ACC112 (cell line): Measurements from ENCODE around the gene SCCPDH.
A peak's percentile ranks its signal among the peaks of the same experiment; 100 is the strongest.

Experiments
- H2AFZ ChIP-seq: fragments of 200-600 bp; sonication (generic); one replicate; pipeline ENCODE4 v1.6.0; 2017; ENCODE audit warnings: antibody characterized with exemption, low read length; ENCODE audit not compliant: unreplicated experiment
- H3K27ac ChIP-seq: fragments of 200-600 bp; sonication (generic); 2 replicates; pipeline ENCODE4 v1.5.1; 2014; ENCODE audit warnings: low read depth, mild to moderate bottlenecking, antibody characterized with exemption, low read length, moderate library complexity
- H3K27me3 ChIP-seq: fragments of 200-600 bp; sonication (generic); 2 replicates; pipeline ENCODE4 v1.6.1; 2014; ENCODE audit warnings: mild to moderate bottlenecking, antibody characterized with exemption, low read length, moderate library complexity, mixed read lengths; ENCODE audit not compliant: insufficient read depth
- H3K36me3 ChIP-seq: fragments of 200-600 bp; sonication (generic); 2 replicates; pipeline ENCODE4 v1.6.1; 2016; ENCODE audit warnings: mild to moderate bottlenecking, antibody characterized with exemption, low read length, moderate library complexity, mixed read lengths; ENCODE audit not compliant: insufficient read depth
- H3K4me1 ChIP-seq: fragments of 200-600 bp; sonication (generic); one replicate; pipeline ENCODE4 v1.6.1; 2016; ENCODE audit warnings: low read length, mixed read lengths; ENCODE audit not compliant: insufficient read depth, unreplicated experiment, control insufficient read depth
- H3K4me3 ChIP-seq: fragments of 200-600 bp; sonication (generic); 2 replicates; pipeline ENCODE4 v1.5.1; 2014; ENCODE audit warnings: mild to moderate bottlenecking, low read depth, low read length
- H3K79me2 ChIP-seq: fragments of 200-600 bp; sonication (generic); one replicate; pipeline ENCODE4 v1.6.0; 2016; ENCODE audit warnings: low read length; ENCODE audit not compliant: control insufficient read depth, unreplicated experiment, insufficient read depth

The SCCPDH gene

GRCh38 chr1:246724016-246724730 lies at the start of gene SCCPDH:
TSS of gene SCCPDH (plus strand) at chr1:246724409. CDS start at chr1:246724423, 14 bp downstream.
- H3K4me3 ChIP-seq = peak within 1 kb of the TSS; percentile 98
- H3K79me2 ChIP-seq = peaks cover 22% of the 10 kb centered on the region
- peak within 1 kb of the TSS; percentile 56; the same call in 1 of the 2 replicates for H3K27ac ChIP-seq
- H3K27me3 ChIP-seq = no peaks in the 10 kb centered on the region
- peaks cover 9% of the 10 kb centered on the region for H3K4me1 ChIP-seq
- peak within 1 kb of the TSS; percentile 98 for H2AFZ ChIP-seq
- peaks cover 23% of the 10 kb centered on the region for H3K36me3 ChIP-seq

GRCh38 chr1:246677842-246678241 lies 46.4 kb upstream of the SCCPDH start:
- no peak overlapping the region for H3K27ac ChIP-seq
- H2AFZ ChIP-seq = no peak overlapping the region
- no peak overlapping the region for H3K4me3 ChIP-seq
- peaks cover 7% of the 10 kb centered on the region for H3K4me1 ChIP-seq
- H3K36me3 ChIP-seq = no peaks in the 10 kb centered on the region
- H3K79me2 ChIP-seq = no peaks in the 10 kb centered on the region
- no peaks in the 10 kb centered on the region for H3K27me3 ChIP-seq

GRCh38 chr1:246678816-246679793 lies 45.1 kb upstream of the SCCPDH start:
- no peaks in the 10 kb centered on the region for H3K79me2 ChIP-seq
- H3K27ac ChIP-seq = no peak overlapping the region
- H3K4me3 ChIP-seq = no peak overlapping the region
- H3K4me1 ChIP-seq = peaks cover 7% of the 10 kb centered on the region
- no peaks in the 10 kb centered on the region for H3K36me3 ChIP-seq
- H2AFZ ChIP-seq = no peak overlapping the region
- no peaks in the 10 kb centered on the region for H3K27me3 ChIP-seq

GRCh38 chr1:246679794-246680177 lies 44.4 kb upstream of the SCCPDH start:
- Histone ChIP-seq H3K36me3 (no peaks in the 10 kb centered on the region), H3K27me3 (no peaks in the 10 kb centered on the region), H3K79me2 (no peaks in the 10 kb centered on the region), H2AFZ (no peak overlapping the region), H3K27ac (no peak overlapping the region), H3K4me3 (no peak overlapping the region), H3K4me1 (peaks cover 7% of the 10 kb centered on the region)

GRCh38 chr1:246680190-246680589 lies 44.0 kb upstream of the SCCPDH start:
- Histone ChIP-seq H2AFZ (no peak overlapping the region), H3K4me1 (peaks cover 7% of the 10 kb centered on the region), H3K79me2 (no peaks in the 10 kb centered on the region), H3K36me3 (no peaks in the 10 kb centered on the region), H3K4me3 (no peak overlapping the region), H3K27me3 (no peaks in the 10 kb centered on the region), H3K27ac (no peak overlapping the region)

GRCh38 chr1:246680696-246681130 lies 43.5 kb upstream of the SCCPDH start:
- Histone ChIP-seq H3K27me3 (no peaks in the 10 kb centered on the region), H3K4me1 (peaks cover 7% of the 10 kb centered on the region), H2AFZ (no peak overlapping the region), H3K4me3 (no peak overlapping the region), H3K36me3 (no peaks in the 10 kb centered on the region), H3K27ac (no peak overlapping the region), H3K79me2 (no peaks in the 10 kb centered on the region)

GRCh38 chr1:246681900-246682895 lies 42.0 kb upstream of the SCCPDH start:
- no peak overlapping the region for H3K4me3 ChIP-seq
- no peaks in the 10 kb centered on the region for H3K79me2 ChIP-seq
- H3K4me1 ChIP-seq = peaks cover 7% of the 10 kb centered on the region
- no peaks in the 10 kb centered on the region for H3K27me3 ChIP-seq
- peak overlapping the region; percentile 59 for H2AFZ ChIP-seq
- no peaks in the 10 kb centered on the region for H3K36me3 ChIP-seq
- no peak overlapping the region for H3K27ac ChIP-seq

- Histone ChIP-seq H2AFZ (no peak overlapping the region), H3K4me1 (peaks cover 7% of the 10 kb centered on the region), H3K4me3 (no peak overlapping the region), H3K79me2 (no peaks in the 10 kb centered on the region), H3K27me3 (no peaks in the 10 kb centered on the region), H3K27ac (no peak overlapping the region), H3K36me3 (no peaks in the 10 kb centered on the region)
These were observed 40.7 kb upstream of the SCCPDH start for GRCh38 chr1:246683521-246683920.

GRCh38 chr1:246687002-246687401 lies 37.2 kb upstream of the SCCPDH start:
- no peaks in the 10 kb centered on the region for H3K36me3 ChIP-seq
- H3K79me2 ChIP-seq = no peaks in the 10 kb centered on the region
- H3K4me1 ChIP-seq = peaks cover 5% of the 10 kb centered on the region
- H3K27ac ChIP-seq = no peak overlapping the region
- H2AFZ ChIP-seq = no peak overlapping the region
- H3K4me3 ChIP-seq = no peak overlapping the region
- no peaks in the 10 kb centered on the region for H3K27me3 ChIP-seq
